ENCODE results near the gene OPCML. TPM values are rescaled to one million over a fixed set of nuclear protein-coding genes. Genes with fewer than 3 reads are reported as not detected.

The OPCML gene
- total and polyA plus RNA-seq, 2 donors (not counting 1 experiment from before 2014, with no cell fraction given): not detected

DNA sequence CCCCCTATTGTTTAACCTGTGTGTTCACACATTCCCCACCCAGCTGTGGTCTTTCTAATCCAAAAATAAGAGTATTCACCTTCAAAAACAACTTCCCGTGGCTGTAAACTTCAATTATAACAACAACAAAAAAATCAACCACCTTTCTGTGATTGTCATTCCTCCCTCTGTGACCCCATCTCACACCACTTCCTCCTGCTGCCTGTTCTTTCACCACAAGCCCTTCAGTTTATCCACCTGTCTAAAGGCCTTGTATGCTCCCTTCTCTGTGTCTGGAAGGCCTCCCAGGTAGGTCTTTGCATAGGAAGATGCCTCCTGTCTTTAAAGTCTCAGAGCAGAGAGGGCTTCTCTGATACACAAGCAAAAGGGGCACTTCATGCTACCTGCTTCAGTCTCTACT is 707.7 kb downstream of the OPCML start:
- Histone ChIP-seq H3K9me3 (ENCODE audit: control extremely low read depth in 1 of 3, control insufficient read depth in 2 of 3, insufficient read depth in 1 of 3, low read length in 2 of 3) (no peaks in the 10 kb centered on the region), H3K27me3 (replicated peaks in 1 of 4; ENCODE audit: control extremely low read depth in 1 of 4, control insufficient read depth in 3 of 4, insufficient read depth in 4 of 4, low read length in 3 of 4) (no peaks in the 10 kb centered on the region), H3K9ac (ENCODE audit: low read length) (no peak overlapping the region), H3K36me3 (replicated peaks in 1 of 2; ENCODE audit: control extremely low read depth in 1 of 2, control insufficient read depth in 1 of 2, extremely low read depth in 1 of 2, insufficient read depth in 2 of 2, low read length in 1 of 2) (no peaks in the 10 kb centered on the region), H3K4me2 (replicated peaks; ENCODE audit: low read depth, low read length, poor library complexity, severe bottlenecking) (no peak overlapping the region), H4K20me1 (ENCODE audit: control insufficient read depth, insufficient read depth, low read length, poor library complexity, severe bottlenecking) (no peaks in the 10 kb centered on the region), H3K4me3 (ENCODE audit: control extremely low read depth in 1 of 5, extremely low read depth in 1 of 5, insufficient read depth in 1 of 5, low read depth in 2 of 5, low read length in 4 of 5) (no peak overlapping the region), H3K27ac (ENCODE audit: low read length in 2 of 2) (no peak overlapping the region), H3K79me2 (ENCODE audit: control insufficient read depth, insufficient read depth, low read length) (no peaks in the 10 kb centered on the region), H2AFZ (ENCODE audit: insufficient read depth, low read depth, low read length, poor library complexity, severe bottlenecking) (no peak overlapping the region), H3K4me1 (ENCODE audit: control insufficient read depth in 2 of 2, insufficient read depth in 2 of 2, low read length in 2 of 2) (no peaks in the 10 kb centered on the region)
- ChIA-PET POLR2A (no interaction called here), CTCF (no interaction called here)
- TF ChIP-seq EZH2 (IDR thresholded peaks at IDR 0.05; ENCODE audit: borderline replicate concordance, insufficient read depth, low read depth, low read length, poor library complexity, severe bottlenecking): no peak
- TF ChIP-seq, protein P1, sequence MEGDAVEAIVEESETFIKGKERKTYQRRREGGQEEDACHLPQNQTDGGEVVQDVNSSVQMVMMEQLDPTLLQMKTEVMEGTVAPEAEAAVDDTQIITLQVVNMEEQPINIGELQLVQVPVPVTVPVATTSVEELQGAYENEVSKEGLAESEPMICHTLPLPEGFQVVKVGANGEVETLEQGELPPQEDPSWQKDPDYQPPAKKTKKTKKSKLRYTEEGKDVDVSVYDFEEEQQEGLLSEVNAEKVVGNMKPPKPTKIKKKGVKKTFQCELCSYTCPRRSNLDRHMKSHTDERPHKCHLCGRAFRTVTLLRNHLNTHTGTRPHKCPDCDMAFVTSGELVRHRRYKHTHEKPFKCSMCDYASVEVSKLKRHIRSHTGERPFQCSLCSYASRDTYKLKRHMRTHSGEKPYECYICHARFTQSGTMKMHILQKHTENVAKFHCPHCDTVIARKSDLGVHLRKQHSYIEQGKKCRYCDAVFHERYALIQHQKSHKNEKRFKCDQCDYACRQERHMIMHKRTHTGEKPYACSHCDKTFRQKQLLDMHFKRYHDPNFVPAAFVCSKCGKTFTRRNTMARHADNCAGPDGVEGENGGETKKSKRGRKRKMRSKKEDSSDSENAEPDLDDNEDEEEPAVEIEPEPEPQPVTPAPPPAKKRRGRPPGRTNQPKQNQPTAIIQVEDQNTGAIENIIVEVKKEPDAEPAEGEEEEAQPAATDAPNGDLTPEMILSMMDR (IDR thresholded peaks at IDR 0.05): no peak
- Mint-ChIP-seq H3K27me3 (no peaks in the 10 kb centered on the region), H3K9me3 (ENCODE audit: insufficient read depth) (peaks cover 3% of the 10 kb centered on the region), H3K4me1 (no peaks in the 10 kb centered on the region), H3K27ac (no peak overlapping the region), H3K4me3 (no peak overlapping the region)
- 25% methylated on average over 1 of the region's 1 CpG for WGBS (ENCODE audit: insufficient coverage)
- intact Hi-C loops (cut with micrococcal nuclease): loop anchor here (5.0 kb wide), 1 partner anchor 1047 kb away; no protein-coding TSS in a partner anchor
- DNase-seq (no peak), ATAC-seq (ENCODE audit: low read depth) (no peak)

DNA sequence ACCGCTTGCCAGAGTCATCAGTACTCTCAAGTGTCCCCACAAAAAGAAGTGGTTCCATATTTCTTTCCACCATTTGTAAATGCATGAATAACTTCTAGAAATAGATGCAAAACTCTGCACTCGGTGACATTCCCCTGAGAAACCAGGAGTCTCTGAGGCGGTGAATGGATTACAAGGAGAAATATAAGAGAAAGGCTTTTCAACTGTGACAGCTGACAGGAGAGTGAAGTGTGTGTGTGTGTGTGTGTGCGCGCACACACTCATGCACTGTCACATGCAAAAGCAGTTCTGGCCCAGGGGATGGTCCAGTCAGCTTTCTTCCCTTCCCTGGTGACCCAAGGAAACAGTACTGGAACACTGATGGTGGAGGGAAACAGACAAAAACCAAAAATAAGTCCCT is 710.0 kb downstream of the OPCML start:
- H3K36me3 ChIP-seq (replicated peaks in 1 of 2; ENCODE audit: control extremely low read depth in 1 of 2, control insufficient read depth in 1 of 2, extremely low read depth in 1 of 2, insufficient read depth in 2 of 2, low read length in 1 of 2): no peaks in the 10 kb centered on the region
- Mint-ChIP-seq H3K4me1 (no peaks in the 10 kb centered on the region), H3K4me3 (no peak overlapping the region), H3K9me3 (ENCODE audit: insufficient read depth) (no peaks in the 10 kb centered on the region), H3K27ac (no peak overlapping the region), H3K27me3 (no peaks in the 10 kb centered on the region)
- no peaks in the 10 kb centered on the region for H3K79me2 ChIP-seq (ENCODE audit: control insufficient read depth, insufficient read depth, low read length)
- H3K9me3 ChIP-seq (ENCODE audit: control extremely low read depth in 1 of 3, control insufficient read depth in 2 of 3, insufficient read depth in 1 of 3, low read length in 2 of 3): no peaks in the 10 kb centered on the region
- H3K4me3 ChIP-seq (ENCODE audit: control extremely low read depth in 1 of 5, extremely low read depth in 1 of 5, insufficient read depth in 1 of 5, low read depth in 2 of 5, low read length in 4 of 5): no peak overlapping the region
- ChIA-PET CTCF (no interaction called here), POLR2A (no interaction called here)
- no peak for TF ChIP-seq EZH2 (IDR thresholded peaks at IDR 0.05; ENCODE audit: borderline replicate concordance, insufficient read depth, low read depth, low read length, poor library complexity, severe bottlenecking)
- DNase-seq (no peak), ATAC-seq (ENCODE audit: low read depth) (no peak)
- H2AFZ ChIP-seq (ENCODE audit: insufficient read depth, low read depth, low read length, poor library complexity, severe bottlenecking): no peak overlapping the region
- intact Hi-C loops (cut with micrococcal nuclease): loop anchor here (5.0 kb wide), 1 partner anchor 1045 kb away; no protein-coding TSS in a partner anchor
- H3K27ac ChIP-seq (ENCODE audit: low read length in 2 of 2): no peak overlapping the region
- H3K9ac ChIP-seq (ENCODE audit: low read length): no peak overlapping the region
- no peak overlapping the region for H3K4me2 ChIP-seq (replicated peaks; ENCODE audit: low read depth, low read length, poor library complexity, severe bottlenecking)
- 73% methylated on average over 3 of the region's 5 CpGs for WGBS (ENCODE audit: insufficient coverage)
- no peaks in the 10 kb centered on the region for H4K20me1 ChIP-seq (ENCODE audit: control insufficient read depth, insufficient read depth, low read length, poor library complexity, severe bottlenecking)
- H3K4me1 ChIP-seq (ENCODE audit: control insufficient read depth in 2 of 2, insufficient read depth in 2 of 2, low read length in 2 of 2): no peaks in the 10 kb centered on the region
- H3K27me3 ChIP-seq (replicated peaks in 1 of 4; ENCODE audit: control extremely low read depth in 1 of 4, control insufficient read depth in 3 of 4, insufficient read depth in 4 of 4, low read length in 3 of 4): no peaks in the 10 kb centered on the region
